HEK293T (cell line): ENCODE measurements around the gene IFNW1.

Experiments used
- BHLHE40 ChIP-seq: fragments of 450-650 bp; IDR thresholded peaks from 2 replicates; pipeline ENCODE4 v1.6.1; 2016; ENCODE audit warnings: mild to moderate bottlenecking, moderate library complexity, borderline replicate concordance
- FOXK2 ChIP-seq: fragments of 450-650 bp; IDR thresholded peaks from 2 replicates; pipeline ENCODE4 v1.6.1; 2016; ENCODE audit warnings: mild to moderate bottlenecking
- FOXM1 ChIP-seq: fragments of 450-650 bp; IDR thresholded peaks from 2 replicates; pipeline ENCODE4 v1.6.1; 2017; ENCODE audit warnings: mild to moderate bottlenecking, borderline replicate concordance
- L3MBTL2 ChIP-seq: fragments of 450-650 bp; conservative IDR thresholded peaks from 2 replicates; pipeline ENCODE4 v1.6.1; 2016; ENCODE audit warnings: mild to moderate bottlenecking

- TF ChIP-seq L3MBTL2 (no peak), FOXK2 (no peak), FOXM1 (no peak), BHLHE40 (no peak)
Observed at GRCh38 chr9:21121079-21121478, 20.6 kb downstream of the IFNW1 start.
